GM04503 (cell line): ENCODE measurements around the gene SPINT2.
"Not testable (repeated sequence)": the region's sequence is repeated elsewhere in the genome, so short reads cannot be mapped to it uniquely, and the experiment has no call there.

Source experiments
- DNase-seq: peaks from one replicate; pipeline ENCODE4 v3.0.0-alpha.2; 2012; ENCODE audit warnings: low read depth

The SPINT2 gene

DNA sequence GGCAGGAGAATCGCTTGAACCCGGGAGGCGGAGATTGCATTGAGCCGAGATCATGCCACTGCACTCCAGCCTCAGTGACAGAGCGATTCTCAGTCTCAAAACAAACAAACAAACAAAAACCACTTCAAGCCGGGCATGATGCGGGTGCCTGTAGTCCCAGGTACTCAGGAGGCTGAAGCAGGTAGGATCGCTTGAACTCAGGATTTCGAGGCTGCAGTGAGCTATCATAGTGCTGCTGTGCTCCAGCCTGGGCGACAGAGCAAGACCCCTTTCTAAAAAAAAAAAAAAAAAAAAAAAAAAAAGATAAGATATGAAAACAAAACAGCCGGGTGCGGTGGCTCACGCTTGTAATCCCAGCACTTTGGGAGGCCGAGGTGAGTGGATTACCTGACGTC is 21.1 kb upstream of the SPINT2 start:
- DNase-seq = no peak

DNA sequence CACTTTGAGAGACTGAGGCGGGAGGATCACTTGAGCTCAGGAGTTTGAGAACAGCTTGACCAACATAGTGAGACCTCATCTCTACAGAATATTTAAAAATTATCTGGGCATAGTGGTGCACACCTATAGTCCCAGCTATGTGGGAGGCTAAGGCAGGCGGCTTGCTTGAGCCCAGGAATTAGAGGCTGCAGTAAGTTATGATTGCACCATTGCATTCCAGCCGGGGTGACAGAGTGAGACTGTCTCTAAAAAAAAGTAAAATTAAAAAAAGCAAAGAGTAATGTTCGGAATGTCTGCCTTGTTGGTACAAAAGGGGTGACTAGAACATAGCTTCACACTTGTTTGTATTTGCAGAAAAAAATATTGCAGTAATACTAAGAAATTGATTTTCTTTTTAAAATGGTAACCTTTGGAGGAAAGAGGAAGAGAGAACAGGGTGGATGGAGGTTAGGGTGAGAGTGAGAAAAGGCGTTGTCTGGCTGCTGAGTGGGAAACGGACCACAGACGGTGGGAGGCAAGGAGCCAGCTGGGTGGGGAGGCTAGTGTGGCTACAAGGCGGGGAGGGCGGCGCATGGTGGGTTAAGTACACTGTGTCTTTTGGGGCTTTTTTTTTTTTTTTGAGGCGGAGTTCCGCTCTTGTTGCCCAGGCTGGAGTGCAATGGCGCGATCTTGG is 18.4 kb upstream of the SPINT2 start:
- no peak for DNase-seq

DNA sequence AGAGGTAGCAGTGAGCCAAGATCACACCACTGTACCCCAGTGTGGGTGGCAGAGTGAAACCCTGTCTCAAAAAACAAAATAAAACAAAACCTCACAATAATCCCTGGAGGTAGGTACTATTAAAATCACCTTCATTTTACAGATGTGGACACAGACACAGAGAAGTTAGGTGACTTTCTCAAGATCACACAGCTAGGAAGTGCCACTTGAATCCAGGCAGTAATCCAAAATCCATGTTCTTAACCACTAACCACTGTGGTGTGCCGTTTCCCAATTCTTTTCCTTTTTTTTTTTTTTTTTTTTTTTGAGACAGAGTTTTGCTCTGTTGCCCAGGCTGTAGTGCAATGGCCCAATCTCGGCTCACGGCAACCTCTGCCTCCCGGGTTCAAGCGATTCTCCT is 17.2 kb upstream of the SPINT2 start:
- no peak for DNase-seq

DNA sequence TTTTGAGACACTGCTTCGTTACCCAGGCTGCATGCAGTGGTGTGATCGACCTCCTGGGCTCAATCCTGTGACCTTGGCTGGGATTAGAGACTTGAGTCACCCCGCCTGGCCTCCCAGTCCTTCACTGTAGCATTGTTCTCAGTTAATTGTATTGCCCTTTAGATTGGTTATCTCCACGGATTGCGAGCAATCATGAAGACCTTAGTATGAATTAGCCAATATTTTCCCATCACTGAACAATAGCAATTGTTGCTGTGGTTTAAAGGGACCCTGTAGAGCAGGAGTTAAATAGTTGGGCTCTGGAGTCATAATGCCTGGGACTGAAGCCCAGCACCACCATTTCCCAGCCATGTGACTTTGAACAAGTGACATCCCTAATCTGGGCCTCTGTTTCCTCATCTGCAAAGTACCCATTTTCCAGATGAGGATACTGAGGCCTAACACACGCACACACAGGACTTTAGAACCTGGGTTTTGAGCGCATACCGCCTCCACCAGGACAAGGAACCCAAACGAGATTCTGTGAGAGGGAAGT is 16.6 kb upstream of the SPINT2 start:
- DNase-seq = no peak

DNA sequence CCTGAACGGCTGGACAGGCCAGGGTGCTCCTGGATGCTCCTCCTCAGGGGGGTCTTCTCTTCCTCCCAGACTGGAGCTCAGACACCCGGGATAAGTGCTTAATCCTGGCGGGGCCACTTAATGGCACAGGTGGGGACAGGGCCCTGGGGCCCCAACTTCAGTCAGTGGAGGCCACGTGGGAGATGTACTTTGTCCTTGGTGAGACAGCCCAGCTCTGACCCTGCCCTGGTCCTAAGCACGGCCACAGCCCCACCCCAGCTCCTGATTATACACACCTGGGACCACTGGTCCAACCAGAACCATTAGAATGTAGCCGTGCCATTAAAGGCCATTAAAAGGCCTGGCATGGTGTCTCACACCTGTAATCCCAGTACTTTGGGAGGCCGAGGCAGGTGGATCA is 16.0 kb upstream of the SPINT2 start:
- no peak for DNase-seq

DNA sequence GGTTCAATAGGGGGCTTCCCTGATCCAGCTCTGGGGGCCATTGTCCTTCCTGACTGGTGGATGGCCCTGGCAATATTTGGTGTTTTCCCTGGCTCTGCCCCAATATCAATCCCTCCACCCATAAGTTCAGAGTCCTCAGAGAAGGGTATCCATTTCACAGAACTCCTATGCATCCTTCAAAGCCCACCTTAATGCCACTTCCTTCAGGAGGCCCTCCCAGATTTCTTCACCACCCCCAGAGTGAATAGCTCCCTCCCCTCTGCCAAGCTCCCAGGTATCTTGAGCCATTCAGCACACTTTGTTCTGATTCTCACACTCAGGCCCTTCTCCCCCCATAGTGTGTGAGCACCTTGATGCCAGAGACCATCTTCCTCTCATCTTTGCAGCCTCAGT is 13.9 kb upstream of the SPINT2 start:
- no peak for DNase-seq

DNA sequence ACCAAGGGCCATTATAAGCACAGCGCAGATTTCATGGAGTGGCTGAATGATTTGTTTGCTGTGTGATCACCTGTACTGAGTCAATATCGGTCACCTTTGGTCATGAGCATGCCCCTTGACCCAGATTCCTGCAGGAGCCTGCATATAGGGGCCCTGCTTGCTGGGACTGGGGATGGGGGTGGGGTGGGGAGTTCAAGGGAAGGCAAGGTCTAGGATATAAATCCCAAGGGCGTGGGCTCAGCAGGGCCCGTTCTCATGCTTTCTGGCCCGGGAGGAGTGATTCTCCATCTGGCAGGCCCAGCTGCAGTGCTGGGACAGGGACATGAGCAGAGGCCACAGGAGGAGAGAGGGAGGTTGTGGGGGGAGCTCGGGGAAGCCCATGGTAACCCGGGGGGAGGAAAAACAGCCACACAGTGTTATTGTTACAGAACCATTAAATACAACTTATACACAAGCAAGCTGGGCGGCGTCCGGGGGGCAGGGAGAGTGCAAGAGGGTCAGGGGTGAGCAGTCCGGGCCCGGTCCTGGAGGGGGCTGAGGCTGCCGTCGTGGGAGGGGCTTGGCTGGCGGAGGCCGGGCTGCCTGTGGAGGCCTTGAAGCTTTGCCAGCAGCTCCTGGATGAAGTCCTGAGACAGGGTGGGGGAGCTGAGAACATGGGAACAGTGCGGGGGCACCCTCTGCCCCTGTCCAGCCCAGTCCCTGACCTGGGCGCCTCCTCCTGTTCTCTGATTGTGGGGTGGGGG is 13.4 kb upstream of the SPINT2 start:
- DNase-seq = no peak

DNA sequence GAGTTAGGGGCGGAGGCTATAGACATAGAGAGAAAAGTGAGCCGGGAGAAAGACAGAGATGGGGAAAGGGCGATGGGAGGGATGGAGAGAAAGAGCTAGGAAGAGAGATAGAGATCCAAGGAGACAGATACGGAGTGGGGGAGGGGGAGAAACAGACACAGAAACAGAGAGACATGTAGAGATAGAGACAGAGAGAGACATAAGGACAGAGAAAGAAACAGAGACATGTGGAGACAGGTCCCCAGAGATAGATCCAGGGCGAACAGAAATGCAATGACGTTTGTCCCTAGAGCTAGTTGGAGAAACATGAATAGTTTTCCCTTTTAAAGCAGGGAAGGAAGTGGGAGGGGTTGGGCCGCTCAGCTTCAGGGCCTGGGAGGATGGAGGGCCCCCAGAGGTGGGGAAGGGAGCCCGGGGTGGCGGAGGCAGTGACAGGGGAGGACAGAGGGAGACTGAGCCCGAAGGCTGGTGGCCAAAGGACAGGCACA is 12.8 kb upstream of the SPINT2 start:
- DNase-seq = no peak

DNA sequence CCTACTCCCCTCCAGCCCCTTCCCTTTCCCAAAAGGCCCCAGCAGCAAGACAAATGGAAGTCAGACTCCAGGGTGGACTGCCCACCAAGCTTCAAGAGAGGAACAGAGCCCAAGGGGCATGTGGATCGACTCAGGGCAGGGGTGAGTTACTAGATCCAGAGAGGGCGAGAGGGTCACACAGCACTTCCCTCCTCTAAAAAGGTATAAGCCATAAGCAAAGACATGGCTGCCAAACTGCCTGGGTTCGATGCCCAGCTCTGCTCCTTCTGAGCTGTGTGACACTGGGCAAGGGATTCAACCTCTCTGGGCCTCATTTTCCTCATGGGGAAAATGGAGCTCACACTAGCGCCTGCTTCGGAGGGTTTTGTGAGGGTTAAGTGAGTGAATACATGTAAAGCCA is 12.0 kb upstream of the SPINT2 start:
- no peak for DNase-seq

DNA sequence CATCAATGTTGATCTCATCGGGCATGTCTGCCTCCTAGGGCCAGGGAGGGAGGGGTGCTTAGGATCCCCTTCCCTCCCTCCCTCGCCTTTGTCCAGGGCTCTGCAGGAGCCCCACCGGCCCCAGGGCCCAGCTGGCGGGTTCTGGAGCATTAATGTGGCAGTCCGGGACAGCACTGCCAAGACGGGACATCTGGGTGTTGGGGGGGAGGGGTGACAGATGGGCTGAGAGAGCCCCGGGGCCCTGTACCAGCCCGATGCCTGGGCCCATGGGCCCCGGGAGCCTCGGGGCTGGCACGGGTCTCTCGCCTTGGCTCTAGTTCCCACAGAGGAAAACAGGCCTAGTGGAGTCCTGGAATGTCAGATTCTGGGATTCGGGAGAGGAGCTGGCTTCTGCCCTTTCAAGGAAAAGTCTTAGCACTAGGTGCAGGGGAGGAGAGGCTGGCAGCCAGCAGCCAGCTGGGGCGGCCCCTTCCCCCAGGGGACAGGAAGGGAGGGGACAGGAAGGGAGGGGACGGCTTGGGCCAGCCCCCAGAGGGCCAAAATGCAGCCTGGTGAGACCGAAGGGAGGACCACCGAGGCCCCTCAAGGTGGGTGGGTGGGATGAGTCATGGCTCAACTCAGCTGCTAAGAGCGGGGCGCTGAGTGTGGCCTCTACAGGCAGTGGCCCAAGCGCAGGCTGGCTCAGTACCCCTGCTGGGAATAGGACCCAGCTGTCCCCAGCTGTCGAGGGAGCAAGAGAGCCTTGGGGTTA is 11.3 kb upstream of the SPINT2 start:
- DNase-seq = no peak

DNA sequence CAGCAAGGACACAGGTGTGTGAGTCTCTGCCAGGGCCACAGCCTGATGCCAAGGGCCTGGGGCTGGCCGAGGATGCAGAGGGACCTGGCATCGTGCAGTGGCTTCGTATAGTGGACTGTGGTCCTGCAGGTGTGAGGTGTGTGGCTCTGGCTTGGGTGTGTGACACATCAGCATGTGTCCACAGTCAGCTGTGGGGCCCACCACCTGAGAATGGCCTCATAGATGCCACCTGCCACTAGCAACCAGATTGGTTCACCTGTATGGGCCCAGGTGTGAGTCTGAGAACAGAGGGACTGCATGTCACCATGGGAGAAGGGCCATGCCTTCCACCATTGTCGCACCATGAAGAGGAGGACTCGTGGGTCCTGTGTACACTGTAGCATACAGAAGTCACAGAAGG is 10.6 kb upstream of the SPINT2 start:
- DNase-seq = no peak

DNA sequence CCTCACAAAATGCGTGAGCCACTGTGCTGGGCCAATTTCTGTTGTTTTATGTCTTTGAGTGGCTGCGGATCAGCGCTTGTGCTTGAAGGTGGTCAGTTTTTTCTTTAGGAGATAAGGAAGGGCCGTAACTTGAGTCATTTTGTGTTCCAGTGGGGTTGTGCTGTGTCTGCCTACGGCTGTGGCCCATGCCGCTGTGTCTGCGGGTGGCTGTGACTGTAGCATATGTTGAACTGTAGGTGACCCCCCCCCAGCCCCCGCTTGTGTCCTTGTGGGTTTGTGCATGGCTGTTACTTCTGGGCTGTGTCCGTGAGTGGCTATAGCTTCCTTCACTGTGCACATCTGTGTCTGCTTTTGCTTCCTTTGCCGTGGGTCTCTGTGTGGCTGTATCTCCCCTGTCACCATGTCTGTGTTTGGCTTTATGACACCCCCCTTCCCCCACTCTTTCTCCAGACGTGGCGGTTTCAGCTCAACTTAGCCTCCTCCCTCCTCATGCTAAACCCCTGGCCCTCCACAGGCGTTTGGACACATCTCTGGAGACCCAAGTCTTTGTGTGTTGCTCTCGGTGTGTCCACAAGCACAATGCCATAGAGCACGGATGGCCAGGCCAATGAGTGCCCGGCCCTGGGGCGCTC is 8.9 kb upstream of the SPINT2 start:
- no peak for DNase-seq

DNA sequence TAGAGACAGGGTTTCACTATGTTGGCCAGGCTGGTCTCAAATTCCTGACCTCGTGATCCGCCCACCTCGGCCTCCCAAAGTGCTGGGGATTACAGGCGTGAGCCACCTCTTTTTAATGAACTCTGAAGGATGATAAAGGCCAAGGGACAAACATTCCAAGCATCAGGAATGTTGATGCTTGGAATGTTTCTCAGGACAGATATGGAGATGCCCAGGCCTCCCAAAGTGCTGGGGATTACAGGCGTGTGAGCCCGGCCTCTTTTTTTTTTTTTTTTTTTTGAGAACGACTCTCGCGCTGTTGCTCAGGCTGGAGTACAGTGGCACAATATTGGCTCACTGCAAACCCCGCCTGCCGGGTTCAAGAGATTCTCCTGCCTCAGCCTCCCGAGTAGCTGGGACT is 2.4 kb upstream of the SPINT2 start:
- not testable (repeated sequence) for DNase-seq

DNA sequence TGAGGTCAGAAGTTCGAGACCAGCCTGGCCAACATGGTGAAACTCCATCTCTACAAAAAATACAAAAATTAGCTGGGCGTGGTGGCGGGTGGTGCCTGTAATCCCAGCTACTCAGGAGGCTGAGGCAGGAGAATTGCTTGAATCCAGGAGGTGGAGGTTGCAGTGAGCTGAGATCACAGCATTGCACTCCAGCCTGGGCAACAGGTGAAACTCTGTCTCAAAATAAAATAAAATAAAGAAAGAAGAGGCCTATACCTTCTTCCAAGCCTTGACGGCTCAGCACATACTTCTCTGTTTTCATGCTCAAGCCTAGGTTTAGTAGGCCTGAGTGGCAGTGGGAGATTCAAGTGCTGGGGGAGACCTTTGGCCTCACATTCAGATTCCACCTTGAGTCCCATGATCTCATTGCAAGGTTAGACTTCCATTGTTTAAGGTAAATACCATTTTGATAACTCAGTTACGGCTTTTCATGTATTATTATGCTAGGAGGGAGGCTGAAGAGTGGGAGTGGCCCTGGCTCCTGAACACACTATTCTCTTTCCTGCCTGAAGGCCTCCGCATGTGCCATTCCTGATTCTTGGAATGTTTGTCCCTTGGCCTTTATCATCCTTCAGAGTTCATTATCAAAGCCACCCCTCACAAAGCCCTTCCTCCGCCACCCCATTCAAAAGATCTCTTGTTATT is 1.6 kb upstream of the SPINT2 start:
- no peak for DNase-seq

DNA sequence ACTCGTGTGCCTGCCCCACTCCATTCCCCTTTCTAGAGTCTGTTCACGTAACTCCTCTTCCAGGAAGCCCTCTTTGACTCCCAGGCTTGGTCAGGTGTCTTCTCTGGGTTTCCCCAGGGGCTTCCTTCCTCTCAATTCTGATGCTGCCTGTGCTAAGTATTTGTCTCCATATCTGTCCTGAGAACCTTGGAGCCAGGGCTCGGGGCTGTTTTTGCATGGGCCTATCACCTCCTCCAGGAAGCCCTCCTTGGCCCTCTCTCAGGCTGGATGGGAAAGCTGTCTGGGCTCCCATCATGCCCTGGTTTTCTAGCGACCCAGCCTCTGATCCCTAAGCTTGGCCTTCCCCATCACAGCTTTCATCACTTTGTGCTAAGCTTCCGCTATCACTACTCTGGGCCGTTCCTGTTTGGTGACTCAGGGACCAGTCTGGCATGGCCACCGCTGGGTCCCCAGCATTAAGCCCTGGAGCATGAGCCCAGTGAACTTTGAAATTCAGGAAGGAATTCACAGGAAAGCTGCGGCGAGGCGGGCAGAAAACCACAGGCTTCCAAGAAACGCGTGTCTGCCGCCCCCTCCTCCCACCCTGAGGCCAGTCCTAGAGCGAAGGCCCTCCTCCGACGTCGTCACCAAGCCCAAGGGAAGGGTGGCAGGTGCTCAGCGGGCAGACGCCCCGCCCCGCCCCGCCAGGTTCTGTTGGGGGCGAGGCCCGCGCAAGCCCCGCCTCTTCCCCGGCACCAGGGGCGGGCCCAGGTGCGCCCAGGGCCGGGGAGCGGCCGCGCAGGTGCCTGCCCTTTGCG is 486 bp upstream of the SPINT2 start:
- DNase-seq = no peak

DNA sequence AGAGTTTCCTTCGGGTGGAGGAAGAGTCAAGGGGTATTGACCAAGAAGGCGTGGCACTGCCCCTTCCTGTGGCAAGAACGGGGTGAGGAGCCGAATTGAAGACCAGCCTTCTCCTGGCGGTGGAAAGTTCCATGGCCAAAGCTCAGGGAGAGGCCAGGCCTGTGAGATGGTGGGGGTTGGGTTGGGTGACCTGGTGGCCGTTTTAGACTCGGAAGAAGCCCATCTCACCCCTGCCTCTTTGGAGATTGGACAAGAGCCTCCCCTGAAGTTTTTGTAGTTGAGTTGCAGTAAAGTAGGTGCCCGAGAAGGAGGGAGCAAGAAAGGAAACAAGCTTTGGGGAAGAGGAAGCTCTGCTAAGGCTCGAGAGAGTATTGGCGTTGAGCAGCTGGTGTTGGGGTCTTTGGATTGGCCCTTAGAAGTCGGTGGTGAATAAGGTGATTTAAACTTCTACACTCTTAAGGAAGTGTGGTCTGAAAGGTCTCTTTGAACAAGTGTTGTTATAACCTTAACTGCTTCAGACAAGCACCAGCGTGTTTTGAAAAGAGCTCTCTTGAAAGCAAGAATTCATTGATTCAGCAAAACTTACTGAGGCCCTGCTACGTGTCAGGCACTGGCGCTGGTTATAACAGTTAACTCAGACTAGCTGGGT is 964 bp downstream of the SPINT2 start:
- no peak for DNase-seq

DNA sequence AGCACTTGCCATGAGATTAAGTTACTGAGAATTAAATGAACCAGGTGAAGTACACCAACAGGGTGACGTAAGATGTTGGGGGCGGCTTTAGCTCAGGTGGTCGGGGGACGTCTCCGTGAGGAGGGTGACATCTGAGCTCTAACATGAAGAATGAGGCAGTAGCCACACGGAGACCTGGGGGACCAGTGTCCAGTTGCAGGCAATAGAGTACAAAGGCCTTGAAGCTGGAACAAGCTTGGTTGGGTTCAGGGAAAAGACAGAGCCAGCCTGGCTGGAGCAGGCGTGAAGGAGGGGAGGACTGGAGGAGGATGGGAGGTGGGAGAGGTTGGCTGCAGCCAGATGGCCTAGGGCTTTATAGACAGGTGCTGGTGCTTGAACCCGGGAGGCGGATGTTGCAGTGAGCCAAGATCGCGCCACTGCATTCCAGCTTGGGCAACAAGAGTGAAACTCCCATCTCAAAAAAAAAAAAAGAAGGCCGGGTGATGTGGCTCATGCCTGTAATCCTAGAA is 1.6 kb downstream of the SPINT2 start:
- DNase-seq = no peak

DNA sequence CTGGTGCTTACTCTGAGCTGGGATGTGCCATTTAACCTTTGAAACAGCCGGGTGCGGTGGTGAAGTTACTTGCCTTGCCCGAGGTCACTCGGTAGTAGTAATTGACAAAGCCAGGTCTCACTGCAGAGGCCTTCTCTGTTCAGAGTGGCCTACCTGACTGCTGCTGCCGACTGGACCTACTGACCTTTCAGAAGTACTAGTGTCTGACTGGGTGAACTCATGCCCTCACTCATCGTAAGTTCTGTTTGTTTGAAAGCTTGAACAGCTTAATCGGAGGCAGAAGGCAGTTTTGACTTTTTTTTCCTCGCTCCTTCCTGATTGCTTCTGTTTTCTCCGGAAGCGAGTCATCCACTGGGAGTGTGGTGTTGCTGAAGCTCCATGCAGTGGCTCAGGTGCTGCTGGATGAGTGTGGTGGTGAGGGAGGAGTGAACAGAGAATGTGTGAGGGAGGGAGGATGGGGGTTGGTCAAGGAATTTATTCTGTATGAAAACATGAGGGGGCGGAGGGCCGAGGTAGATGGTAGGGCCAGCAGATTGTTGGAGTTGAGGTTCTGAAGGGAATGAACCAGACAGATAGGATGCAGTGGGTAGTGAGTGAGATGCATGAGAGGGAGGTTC is 2.7 kb downstream of the SPINT2 start:
- DNase-seq = no peak

DNA sequence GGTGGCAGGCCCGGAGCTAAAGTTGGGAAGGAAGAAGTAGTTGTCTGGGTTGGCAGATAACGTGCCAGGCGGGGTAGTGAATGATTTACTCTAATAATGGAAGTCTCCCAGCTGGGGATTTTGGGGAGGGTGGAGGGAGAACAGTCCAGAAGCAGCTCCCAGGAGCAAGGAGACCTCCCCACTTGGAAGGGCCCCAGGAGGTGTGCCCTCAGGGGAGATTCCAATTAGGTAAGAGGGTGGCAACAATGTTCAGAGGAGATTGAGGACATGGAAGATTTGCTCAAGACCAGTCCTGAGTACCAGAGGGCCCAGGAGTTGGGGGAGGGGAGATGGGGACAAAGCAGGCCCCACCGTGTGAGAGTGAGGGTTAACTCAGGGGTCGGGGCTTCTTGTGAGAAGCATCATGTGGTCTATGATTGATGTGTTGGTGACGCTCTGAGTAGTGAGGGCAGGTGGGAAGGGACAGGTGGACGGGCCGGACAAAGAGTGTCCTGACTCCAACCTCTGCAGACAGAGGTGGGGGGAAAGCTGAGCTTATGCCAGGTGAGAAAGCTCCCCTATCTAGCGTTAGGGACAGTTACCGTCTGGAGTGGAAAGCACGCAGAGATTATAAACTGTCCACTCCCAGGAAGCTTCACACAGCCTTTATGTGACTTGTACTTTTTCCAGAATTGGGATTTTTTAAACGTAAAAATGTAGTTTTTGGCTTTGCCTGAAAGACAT is 3.5 kb downstream of the SPINT2 start:
- no peak for DNase-seq
